ENCODE data around the gene PHETA1. TPM values are rescaled to one million over a fixed set of nuclear protein-coding genes. Genes with fewer than 3 reads are reported as not detected.

Gene PHETA1
- total RNA-seq, 4 donors from 2014 or later: 8.7 to 16.7 (median 14.5) TPM

- DNase-seq: no peak
- intact Hi-C loops (cut with DNase I; ENCODE audit: low total_unique reads): no loop called here
- Histone ChIP-seq H3K27ac (no peak overlapping the region), H3K27me3 (no peaks in the 10 kb centered on the region), H3K9me3 (no peaks in the 10 kb centered on the region), H3K4me1 (no peaks in the 10 kb centered on the region), H3K36me3 (no peaks in the 10 kb centered on the region), H3K4me3 (no peak overlapping the region)
- ATAC-seq: no peak
- no peak for TF ChIP-seq CTCF (IDR thresholded peaks at IDR 0.05 in 4 of 5, conservative IDR thresholded peaks at IDR 0.05 in 1 of 5)
- no peak for TF ChIP-seq POLR2A (IDR thresholded peaks at IDR 0.05)
- in situ Hi-C loops (cut with MboI; ENCODE audit: low sequenced_read_pairs in 4 of 4): loop anchor here in 3 of 4 donors (10.0 to 25.0 kb wide), 3 partner anchors 145 to 298 kb away; partner anchors contain the start of genes ACAD10 (in 1 of the 3) and BRAP (in 1 of the 3)
Measured at GRCh38 chr12:111389635-111390034, 20.7 kb upstream of the PHETA1 start.

- no peak for ATAC-seq
Measured at GRCh38 chr12:111387747-111388323, 18.9 kb upstream of the PHETA1 start.

GRCh38 chr12:111386885-111387284, 18.0 kb upstream of the PHETA1 start:
- in situ Hi-C loops (cut with MboI; ENCODE audit: low sequenced_read_pairs in 4 of 4) (loop anchor here in 2 of 4 donors (25.0 kb wide), 2 partner anchors 150 to 300 kb away; partner anchors contain the start of genes ACAD10 (in 1 of the 2) and BRAP (in 1 of the 2)), intact Hi-C loops (cut with DNase I; ENCODE audit: low total_unique reads) (no loop called here)
- Histone ChIP-seq H3K4me3 (no peak overlapping the region), H3K27me3 (no peaks in the 10 kb centered on the region), H3K36me3 (no peaks in the 10 kb centered on the region), H3K9me3 (no peaks in the 10 kb centered on the region), H3K27ac (no peak overlapping the region), H3K4me1 (no peaks in the 10 kb centered on the region)
- no peak for ATAC-seq
- TF ChIP-seq POLR2A (IDR thresholded peaks at IDR 0.05) (no peak), CTCF (IDR thresholded peaks at IDR 0.05 in 4 of 5, conservative IDR thresholded peaks at IDR 0.05 in 1 of 5) (no peak)
- DNase-seq: no peak

More at GRCh38 chr12:111387747-111388323, 18.9 kb upstream of the PHETA1 start:
- in situ Hi-C loops (cut with MboI; ENCODE audit: low sequenced_read_pairs in 4 of 4) (loop anchor here in 2 of 4 donors (25.0 kb wide), 2 partner anchors 149 to 299 kb away; partner anchors contain the start of genes ACAD10 (in 1 of the 2) and BRAP (in 1 of the 2)), intact Hi-C loops (cut with DNase I; ENCODE audit: low total_unique reads) (no loop called here)
- Histone ChIP-seq H3K4me3 (no peak overlapping the region), H3K9me3 (no peaks in the 10 kb centered on the region), H3K4me1 (no peaks in the 10 kb centered on the region), H3K27me3 (no peaks in the 10 kb centered on the region), H3K36me3 (no peaks in the 10 kb centered on the region), H3K27ac (no peak overlapping the region)
- no peak for DNase-seq
- no peak for TF ChIP-seq CTCF (IDR thresholded peaks at IDR 0.05 in 4 of 5, conservative IDR thresholded peaks at IDR 0.05 in 1 of 5)
- no peak for TF ChIP-seq POLR2A (IDR thresholded peaks at IDR 0.05)

GRCh38 chr12:111384596-111384995, 15.7 kb upstream of the PHETA1 start:
- Histone ChIP-seq H3K4me1 (no peaks in the 10 kb centered on the region), H3K9me3 (no peaks in the 10 kb centered on the region), H3K27me3 (no peaks in the 10 kb centered on the region), H3K4me3 (no peak overlapping the region), H3K36me3 (no peaks in the 10 kb centered on the region), H3K27ac (no peak overlapping the region)
- in situ Hi-C loops (cut with MboI; ENCODE audit: low sequenced_read_pairs in 4 of 4) (loop anchor here in 2 of 4 donors (25.0 kb wide), 2 partner anchors 153 to 303 kb away; partner anchors contain the start of genes ACAD10 (in 1 of the 2) and BRAP (in 1 of the 2)), intact Hi-C loops (cut with DNase I; ENCODE audit: low total_unique reads) (no loop called here)
- no peak for DNase-seq
- TF ChIP-seq POLR2A (IDR thresholded peaks at IDR 0.05) (no peak), CTCF (IDR thresholded peaks at IDR 0.05 in 4 of 5, conservative IDR thresholded peaks at IDR 0.05 in 1 of 5) (no peak)
- no peak for ATAC-seq

Measured in gastrocnemius medialis (tissue), 4 donors.